ENCODE measurements around the gene RUVBL2.

RUVBL2 gene

GRCh38 chr19:48964205-48965039 lies 29.3 kb upstream of the RUVBL2 start:
- DNase-seq, result peak; percentile 63

GRCh38 chr19:48965040-48965805 lies 28.5 kb upstream of the RUVBL2 start, which contains the start of gene FTL:
FTL (plus strand) TSS chr19:48965309; CDS start chr19:48965508, 199 bp downstream.
- peak; percentile 94 for DNase-seq

GRCh38 chr19:48965806-48966540 lies 27.7 kb upstream of the RUVBL2 start:
- peak; percentile 67 for DNase-seq

- no peak for DNase-seq
Measured at GRCh38 chr19:48966541-48967345, 26.9 kb upstream of the RUVBL2 start.

- DNase-seq, result peak; percentile 36
Measured at GRCh38 chr19:48967346-48968178, 26.1 kb upstream of the RUVBL2 start.

GRCh38 chr19:48968179-48968661 lies 25.5 kb upstream of the RUVBL2 start:
- no peak for DNase-seq

GRCh38 chr19:48968813-48969218 lies 24.9 kb upstream of the RUVBL2 start:
- no peak for DNase-seq

- peak; percentile 92 for DNase-seq
Measured at GRCh38 chr19:48969276-48970138, 24.2 kb upstream of the RUVBL2 start.

GRCh38 chr19:48970139-48970766 lies 23.4 kb upstream of the RUVBL2 start:
- DNase-seq, result no peak

GRCh38 chr19:48970923-48971395 lies 22.7 kb upstream of the RUVBL2 start:
- peak; percentile 39 for DNase-seq

GRCh38 chr19:48975947-48976847 lies 17.5 kb upstream of the RUVBL2 start:
- no peak for DNase-seq

- DNase-seq, result no peak
Measured at GRCh38 chr19:48977061-48977460, 16.6 kb upstream of the RUVBL2 start.

GRCh38 chr19:48982280-48982679 lies 11.4 kb upstream of the RUVBL2 start:
- no peak for DNase-seq

GRCh38 chr19:48985711-48986110 lies 8.0 kb upstream of the RUVBL2 start:
- no peak for DNase-seq

- no peak for DNase-seq
Measured at GRCh38 chr19:48986211-48986610, 7.5 kb upstream of the RUVBL2 start.

- DNase-seq, result no peak
Measured at GRCh38 chr19:48987323-48987722, 6.4 kb upstream of the RUVBL2 start.

- no peak for DNase-seq
Measured at GRCh38 chr19:48988286-48988685, 5.4 kb upstream of the RUVBL2 start.

- no peak for DNase-seq
Measured at GRCh38 chr19:48988860-48989259, 4.8 kb upstream of the RUVBL2 start.
